ENCODE data around the gene ROR2. TPM values are rescaled to one million over a fixed set of nuclear protein-coding genes. Genes with fewer than 3 reads are reported as not detected.

The ROR2 gene
- total RNA-seq, 1 donor from 2014 or later: 0.32 TPM

DNA sequence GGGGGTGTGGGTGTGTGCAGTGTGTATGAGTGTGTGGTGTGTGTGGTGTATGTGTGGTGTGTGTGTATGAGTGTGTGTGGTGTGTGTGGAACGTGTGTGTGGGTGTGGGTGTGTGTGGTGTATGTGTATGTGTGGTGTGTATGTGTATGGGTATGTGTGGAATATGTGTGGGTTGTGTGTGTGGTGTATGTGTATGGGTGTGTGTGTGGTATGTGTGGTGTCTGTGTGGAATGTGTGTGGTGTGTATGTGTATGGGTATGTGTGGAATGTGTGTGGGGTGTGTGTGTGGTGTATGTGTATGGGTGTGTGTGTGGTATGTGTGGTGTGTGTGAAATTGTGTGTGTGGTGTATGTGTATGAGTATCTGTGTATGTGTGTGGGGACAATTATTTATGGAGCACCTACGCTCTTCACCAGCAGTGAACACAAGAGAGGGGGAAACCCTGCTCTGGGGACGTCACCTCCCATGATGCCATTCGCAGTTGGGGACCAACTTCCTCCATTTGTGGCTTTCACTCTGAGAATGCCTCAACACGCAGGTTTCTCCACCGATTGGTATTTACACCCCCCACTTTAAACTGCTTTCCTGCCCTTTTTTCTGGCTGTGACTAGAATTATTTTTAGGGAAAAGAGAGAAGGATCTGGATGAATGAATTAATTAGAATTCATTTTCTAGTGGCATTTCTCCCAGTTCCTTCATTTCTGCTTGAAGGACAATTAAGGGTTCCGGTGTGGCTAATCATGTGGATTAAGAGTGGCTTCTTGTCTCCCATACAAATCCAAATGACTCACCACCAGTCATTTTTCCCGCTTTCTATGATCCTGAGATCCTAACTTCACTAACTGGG, 238.1 kb downstream of the ROR2 start:
- intact Hi-C loops (cut with DNase I): no loop called here
- no peak for DNase-seq (ENCODE audit: low spot score in 2 of 2)
- no peak overlapping the region for H3K27ac ChIP-seq

DNA sequence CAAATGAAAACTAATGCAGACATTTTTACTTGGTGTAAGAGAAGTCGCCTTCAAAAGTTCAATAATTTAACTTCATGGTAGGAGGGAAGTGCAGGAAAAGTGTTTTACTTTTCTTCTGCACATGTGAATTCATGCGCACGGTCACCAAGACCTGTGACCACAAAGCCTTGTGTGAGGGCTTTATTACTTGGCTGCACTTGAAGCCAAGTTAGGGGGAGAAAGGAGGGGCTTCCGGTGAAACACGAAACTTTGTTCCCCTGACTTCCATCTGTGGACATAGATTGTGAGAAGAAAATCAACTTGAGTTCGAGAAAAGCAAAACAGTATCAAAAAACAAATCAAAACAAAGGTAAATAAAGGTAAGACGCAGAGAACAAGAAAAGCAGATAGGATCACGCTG, 239.9 kb downstream of the ROR2 start:
- H3K27me3 ChIP-seq: no peaks in the 10 kb centered on the region
- intact Hi-C loops (cut with DNase I): no loop called here
- no peaks in the 10 kb centered on the region for H3K36me3 ChIP-seq
- no peak for TF ChIP-seq CTCF (IDR thresholded peaks at IDR 0.05)
- H3K4me1 ChIP-seq: no peaks in the 10 kb centered on the region
- no peak overlapping the region for H3K4me3 ChIP-seq
- H3K9me3 ChIP-seq: peaks cover 0 to 9% of the 10 kb centered on the region in 2 donors
- DNase-seq (ENCODE audit: low spot score in 2 of 2): no peak
- H3K27ac ChIP-seq: no peak overlapping the region

More for the DNA sequence above, 238.1 kb downstream of the ROR2 start:
- H3K36me3 ChIP-seq: no peaks in the 10 kb centered on the region
- H3K4me1 ChIP-seq: no peaks in the 10 kb centered on the region
- no peaks in the 10 kb centered on the region for H3K27me3 ChIP-seq
- no peak overlapping the region for H3K4me3 ChIP-seq
- TF ChIP-seq CTCF (IDR thresholded peaks at IDR 0.05): no peak
- H3K9me3 ChIP-seq: no peaks in the 10 kb centered on the region

- H3K27ac ChIP-seq: no peak overlapping the region
- H3K4me1 ChIP-seq: no peaks in the 10 kb centered on the region
- H3K27me3 ChIP-seq: no peaks in the 10 kb centered on the region
- peaks cover 0 to 13% of the 10 kb centered on the region in 2 donors for H3K9me3 ChIP-seq
- no peaks in the 10 kb centered on the region for H3K36me3 ChIP-seq
- no peak overlapping the region for H3K4me3 ChIP-seq
- no peak for TF ChIP-seq CTCF (IDR thresholded peaks at IDR 0.05)
- DNase-seq (ENCODE audit: low spot score in 2 of 2): no peak
- intact Hi-C loops (cut with DNase I): no loop called here
Measured at GRCh38 chr9:91705386-91705785, 244.6 kb downstream of the ROR2 start.

- intact Hi-C loops (cut with DNase I): no loop called here
- Histone ChIP-seq H3K27me3 (no peaks in the 10 kb centered on the region), H3K36me3 (no peaks in the 10 kb centered on the region), H3K4me3 (no peak overlapping the region), H3K9me3 (peaks cover 0 to 5% of the 10 kb centered on the region in 2 donors), H3K27ac (no peak overlapping the region), H3K4me1 (no peaks in the 10 kb centered on the region)
- TF ChIP-seq CTCF (IDR thresholded peaks at IDR 0.05): no peak
- no peak for DNase-seq (ENCODE audit: low spot score in 2 of 2)
Measured at GRCh38 chr9:91700475-91700874, 249.6 kb downstream of the ROR2 start.

DNA sequence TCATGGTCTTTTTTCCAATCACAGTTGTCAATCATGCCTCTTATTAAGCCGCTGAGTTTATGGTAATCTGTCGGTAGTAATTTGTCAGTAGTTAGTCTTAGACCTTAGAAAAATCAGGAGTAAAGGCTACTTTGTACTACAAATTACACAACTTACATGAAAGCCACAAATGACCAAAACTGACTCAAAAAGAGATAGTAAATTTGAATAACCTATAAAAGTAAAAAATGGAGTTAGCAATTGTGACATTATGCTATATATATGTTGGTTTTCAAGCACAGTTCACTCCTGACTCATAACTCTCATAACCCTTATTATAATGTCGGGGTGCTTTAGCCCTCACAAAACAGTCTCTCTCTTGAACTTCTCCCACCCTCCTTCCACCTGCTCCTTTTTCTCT, 251.8 kb downstream of the ROR2 start:
- H3K9me3 ChIP-seq: no peaks in the 10 kb centered on the region
- no peaks in the 10 kb centered on the region for H3K4me1 ChIP-seq
- TF ChIP-seq CTCF (IDR thresholded peaks at IDR 0.05): no peak
- no peak overlapping the region for H3K27ac ChIP-seq
- intact Hi-C loops (cut with DNase I): no loop called here
- H3K4me3 ChIP-seq: no peak overlapping the region
- no peak for DNase-seq (ENCODE audit: low spot score in 2 of 2)
- H3K36me3 ChIP-seq: no peaks in the 10 kb centered on the region
- no peaks in the 10 kb centered on the region for H3K27me3 ChIP-seq

Measured in ascending aorta (tissue), 2 donors.